Sciatic nerve (tissue), 2 donors: ENCODE results near the gene NELL2. TPM values are rescaled to one million over a fixed set of nuclear protein-coding genes. Genes with fewer than 3 reads are reported as not detected.
"Not testable (repeated sequence)": the region's sequence is repeated elsewhere in the genome, so short reads cannot be mapped to it uniquely, and the experiment has no call there.

Source experiments
- ATAC-seq: fragments of 200-7000 bp; cut with Tn5 transposase; one replicate; pipeline ENCODE4 v1.9.1; 2020; ENCODE audit warnings: mild to moderate bottlenecking, moderate library complexity
- DNase-seq: peaks from one replicate; pipeline ENCODE4 v3.0.0-alpha.2; 2020; ENCODE audit warnings: low spot score
- intact Hi-C: fragments of 100-400 bp; cut with DNase I; formaldehyde crosslinking; loops from one replicate; pipeline ENCODE4 v1.14.2; 2022
- total RNA-seq: library from RNA; stranded (reverse); fragmentation: NEBNext Ultra II Directional; extraction: Animal tissue kit (Norgen Biotek cat#: 25700); gene quantifications from one replicate; pipeline ENCODE4 v1.2.1, GENCODE V29; 2021
- donor health status: DM: no; HTN: no; CAD: no.
- donor health status: DM: no; HTN: no; CAD: no.

Gene NELL2
- total RNA-seq, 1 donor from 2014 or later: 2.4 TPM

GRCh38 chr12:44804068-44804467 lies 72.0 kb downstream of the NELL2 start:
- intact Hi-C loops: no loop called here
- ATAC-seq: no peak
- DNase-seq: no peak

GRCh38 chr12:44795970-44796369 lies 80.1 kb downstream of the NELL2 start:
- DNase-seq (no peak), ATAC-seq (no peak)
- intact Hi-C loops: no loop called here

GRCh38 chr12:44788731-44789130 lies 87.4 kb downstream of the NELL2 start:
- intact Hi-C loops: no loop called here
- DNase-seq (no peak), ATAC-seq (no peak)

GRCh38 chr12:44780221-44780790 lies 95.8 kb downstream of the NELL2 start:
- ATAC-seq: no peak
- no peak for DNase-seq
- intact Hi-C loops: no loop called here

- DNase-seq: no peak
- intact Hi-C loops: no loop called here
These were observed 96.3 kb downstream of the NELL2 start for GRCh38 chr12:44779766-44780165.

GRCh38 chr12:44778863-44779262 lies 97.3 kb downstream of the NELL2 start:
- no peak for ATAC-seq
- intact Hi-C loops: no loop called here
- no peak for DNase-seq

More at GRCh38 chr12:44779766-44780165, 96.3 kb downstream of the NELL2 start:
- ATAC-seq: no peak

GRCh38 chr12:44777044-44777443 lies 99.1 kb downstream of the NELL2 start:
- DNase-seq (no peak), ATAC-seq (no peak)
- intact Hi-C loops: no loop called here

GRCh38 chr12:44775901-44776300 lies 100.2 kb downstream of the NELL2 start:
- DNase-seq: no peak
- ATAC-seq: no peak
- intact Hi-C loops: no loop called here

- DNase-seq: no peak
- no peak for ATAC-seq
- intact Hi-C loops: no loop called here
These were observed 101.2 kb downstream of the NELL2 start for GRCh38 chr12:44774815-44775411.

GRCh38 chr12:44771485-44772021 lies 104.6 kb downstream of the NELL2 start:
- intact Hi-C loops: no loop called here
- ATAC-seq: no peak
- no peak for DNase-seq

- intact Hi-C loops: no loop called here
- ATAC-seq (no peak), DNase-seq (no peak)
These were observed 110.3 kb downstream of the NELL2 start for GRCh38 chr12:44765796-44766195.

- ATAC-seq: no peak
- intact Hi-C loops: no loop called here
These were observed 113.1 kb downstream of the NELL2 start for GRCh38 chr12:44763021-44763420.

GRCh38 chr12:44759289-44759688 lies 116.8 kb downstream of the NELL2 start:
- no peak for ATAC-seq
- intact Hi-C loops: no loop called here

More at GRCh38 chr12:44763021-44763420, 113.1 kb downstream of the NELL2 start:
- no peak for DNase-seq

GRCh38 chr12:44750468-44750867 lies 125.6 kb downstream of the NELL2 start:
- DNase-seq: no peak
- ATAC-seq: no peak
- intact Hi-C loops: no loop called here

More at GRCh38 chr12:44759289-44759688, 116.8 kb downstream of the NELL2 start:
- DNase-seq: no peak

- DNase-seq (no peak), ATAC-seq (no peak)
- intact Hi-C loops: no loop called here
These were observed 126.5 kb downstream of the NELL2 start for GRCh38 chr12:44749566-44749965.

- no peak for DNase-seq
- ATAC-seq: no peak
- intact Hi-C loops: no loop called here
These were observed 127.1 kb downstream of the NELL2 start for GRCh38 chr12:44748950-44749468.

- intact Hi-C loops, DNase-seq, ATAC-seq: not testable (repeated sequence)
These were observed 134.7 kb downstream of the NELL2 start for GRCh38 chr12:44741292-44741980.

GRCh38 chr12:44738051-44738450 lies 138.1 kb downstream of the NELL2 start:
- DNase-seq (no peak), ATAC-seq (no peak)
- intact Hi-C loops: no loop called here

- DNase-seq: no peak
- no peak for ATAC-seq
- intact Hi-C loops: no loop called here
These were observed 147.5 kb downstream of the NELL2 start for GRCh38 chr12:44728566-44728965.

GRCh38 chr12:44720265-44720664 lies 155.8 kb downstream of the NELL2 start:
- ATAC-seq (no peak), DNase-seq (no peak)
- intact Hi-C loops: no loop called here
